NB4 (cell line): ENCODE results near the gene CD3E.

ENCODE experiments used
- DNase-seq: peaks from one replicate; pipeline ENCODE4 v3.0.0; 2010; ENCODE audit warnings: low read depth
- H3K4me3 ChIP-seq: one replicate; pipeline ENCODE4 v1.5.1; 2011; ENCODE audit warnings: mild to moderate bottlenecking, low read depth, low read length, moderate library complexity
- CTCF ChIP-seq: IDR thresholded peaks from one replicate; pipeline ENCODE4 v1.5.1; 2012; ENCODE audit warnings: low read depth, low read length
- MAX ChIP-seq: IDR thresholded peaks from 2 replicates; pipeline ENCODE4 v1.6.1; 2011; ENCODE audit warnings: low read depth, low read length
- MYC ChIP-seq: IDR thresholded peaks from 2 replicates; pipeline ENCODE4 v1.6.1; 2011; ENCODE audit warnings: low read depth, low read length
- POLR2A ChIP-seq: IDR thresholded peaks from 2 replicates; pipeline ENCODE4 v1.6.1; 2011; ENCODE audit warnings: mild to moderate bottlenecking; ENCODE audit not compliant: insufficient read length; ENCODE audit errors: extremely low read depth

Gene CD3E

GRCh38 chr11:118283037-118283636 is 21.4 kb upstream of the CD3E start:
- TF ChIP-seq POLR2A (no peak), CTCF (no peak)
- H3K4me3 ChIP-seq = no peak overlapping the region
- no peak for DNase-seq

GRCh38 chr11:118283756-118284350 is 20.7 kb upstream of the CD3E start:
- DNase-seq = no peak
- TF ChIP-seq POLR2A = no peak
- no peak for TF ChIP-seq MYC
- no peak for TF ChIP-seq MAX
- no peak for TF ChIP-seq CTCF

GRCh38 chr11:118286545-118286944 is 18.0 kb upstream of the CD3E start:
- no peak for DNase-seq
- no peak overlapping the region for H3K4me3 ChIP-seq
- TF ChIP-seq MAX (no peak), MYC (no peak), POLR2A (no peak), CTCF (no peak)

More at GRCh38 chr11:118283756-118284350, 20.7 kb upstream of the CD3E start:
- H3K4me3 ChIP-seq = no peak overlapping the region

- no peak for DNase-seq
- TF ChIP-seq POLR2A (no peak), MAX (no peak), MYC (no peak), CTCF (no peak)
- no peak overlapping the region for H3K4me3 ChIP-seq
These were observed 17.5 kb upstream of the CD3E start for GRCh38 chr11:118287006-118287405.

- no peak for DNase-seq
- TF ChIP-seq MAX = no peak
- TF ChIP-seq CTCF = no peak
- no peak for TF ChIP-seq MYC
- no peak for TF ChIP-seq POLR2A
- no peak overlapping the region for H3K4me3 ChIP-seq
These were observed 15.1 kb upstream of the CD3E start for GRCh38 chr11:118289401-118289800.

GRCh38 chr11:118290923-118291322 is 13.6 kb upstream of the CD3E start:
- DNase-seq = peak; percentile 64
- TF ChIP-seq POLR2A = no peak
- TF ChIP-seq CTCF = peak; percentile 32
- no peak for TF ChIP-seq MAX
- H3K4me3 ChIP-seq = no peak overlapping the region
